ENCODE data around the gene LGR6.
"Not testable (repeated sequence)": the region's sequence is repeated elsewhere in the genome, so short reads cannot be mapped to it uniquely, and the experiment has no call there.

The LGR6 gene

GRCh38 chr1:202187041-202187671, 6.4 kb upstream of the LGR6 start:
- no peak for TF ChIP-seq CTCF (conservative IDR thresholded peaks at IDR 0.05; ENCODE audit: low read depth, low read length)
- no peak for DNase-seq (ENCODE audit: low read depth)
- H3K4me3 ChIP-seq (ENCODE audit: low read depth, low read length) = no peak overlapping the region

GRCh38 chr1:202187697-202188407, 5.7 kb upstream of the LGR6 start:
- no peak for TF ChIP-seq CTCF (conservative IDR thresholded peaks at IDR 0.05; ENCODE audit: low read depth, low read length)
- H3K4me3 ChIP-seq (ENCODE audit: low read depth, low read length) = no peak overlapping the region
- no peak for DNase-seq (ENCODE audit: low read depth)

GRCh38 chr1:202189001-202189790, 4.4 kb upstream of the LGR6 start:
- no peak overlapping the region for H3K4me3 ChIP-seq (ENCODE audit: low read depth, low read length)
- TF ChIP-seq CTCF (conservative IDR thresholded peaks at IDR 0.05; ENCODE audit: low read depth, low read length) = peak; percentile 74
- DNase-seq (ENCODE audit: low read depth) = peak; percentile 66

- no peak overlapping the region for H3K4me3 ChIP-seq (ENCODE audit: low read depth, low read length)
- peak; percentile 38 for DNase-seq (ENCODE audit: low read depth)
- peak; percentile 50 for TF ChIP-seq CTCF (conservative IDR thresholded peaks at IDR 0.05; ENCODE audit: low read depth, low read length)
Observed at GRCh38 chr1:202189918-202190715, 3.5 kb upstream of the LGR6 start.

- DNase-seq (ENCODE audit: low read depth); H3K4me3 ChIP-seq (ENCODE audit: low read depth, low read length): not testable (repeated sequence)
Observed at GRCh38 chr1:202191391-202191790, 2.2 kb upstream of the LGR6 start.

GRCh38 chr1:202192770-202193613, 607 bp upstream of the LGR6 start:
- peak; percentile 88 for TF ChIP-seq CTCF (conservative IDR thresholded peaks at IDR 0.05; ENCODE audit: low read depth, low read length)
- no peak overlapping the region for H3K4me3 ChIP-seq (ENCODE audit: low read depth, low read length)
- peak; percentile 65 for DNase-seq (ENCODE audit: low read depth)

Data from choroid plexus epithelial cell (primary cell).